Heart left ventricle (tissue), 16 donors: Measurements from ENCODE around the gene FLT4. TPM values are rescaled to one million over a fixed set of nuclear protein-coding genes. Genes with fewer than 3 reads are reported as not detected.

Experiments used
- ATAC-seq, 4 donors: fragments of 200-7000 bp; cut with Tn5 transposase; one replicate each; pipeline ENCODE4 v1.9.1; 2020 to 2022; ENCODE audit warnings: moderate library complexity in 4 of 4, mild to moderate bottlenecking in 3 of 4, moderate number of reproducible peaks in 1 of 4
- DNase-seq, 5 donors: peaks; one replicate each; pipeline ENCODE4 v3.0.0-alpha.2; 2020
- H3K27ac ChIP-seq, 12 donors: fragments of 200-600 bp; sonication (generic) in 4 of 12; one replicate each; pipeline versions ENCODE4 v1.5.0 to v1.8.0; 2016 to 2022; ENCODE audit warnings: mild to moderate bottlenecking in 2 of 12
- H3K27me3 ChIP-seq, 9 donors: fragments of 200-600 bp; sonication (generic) in 2 of 9; one replicate each; pipeline versions ENCODE4 v1.5.1 to v1.8.0; 2016 to 2022; ENCODE audit warnings: mild to moderate bottlenecking in 3 of 9
- H3K36me3 ChIP-seq, 9 donors: fragments of 200-600 bp; sonication (generic) in 2 of 9; one replicate each; pipeline versions ENCODE4 v1.5.0 to v1.8.0; 2018 to 2022; ENCODE audit warnings: mild to moderate bottlenecking in 2 of 9
- H3K4me1 ChIP-seq, 12 donors: fragments of 200-600 bp; sonication (generic) in 4 of 12; one replicate each; pipeline versions ENCODE4 v1.5.0 to v1.8.0; 2016 to 2022; ENCODE audit warnings: mild to moderate bottlenecking in 3 of 12
- H3K4me3 ChIP-seq, 12 donors: fragments of 200-600 bp; sonication (generic) in 4 of 12; one replicate each; pipeline versions ENCODE4 v1.5.0 to v1.8.0; 2017 to 2022; ENCODE audit warnings: mild to moderate bottlenecking in 9 of 12, moderate library complexity in 4 of 12
- H3K9me3 ChIP-seq, 12 donors: fragments of 200-600 bp; sonication (generic) in 4 of 12; one replicate each; pipeline versions ENCODE4 v1.5.0 to v1.8.0; 2016 to 2022; ENCODE audit warnings: mild to moderate bottlenecking in 1 of 12
- CTCF ChIP-seq, 12 donors: fragments of 200-600 bp; sonication (generic) in 4 of 12; IDR thresholded peaks; one replicate each; pipeline versions ENCODE4 v1.5.0 to v1.8.0; 2018 to 2022; ENCODE audit warnings: antibody characterized with exemption in 12 of 12, mild to moderate bottlenecking in 5 of 12
- POLR2A ChIP-seq, 2 donors: fragments of 450-650 bp; IDR thresholded peaks; one replicate each; pipeline ENCODE4 v1.6.1; 2017; ENCODE audit warnings: antibody characterized with exemption in 2 of 2, mild to moderate bottlenecking in 2 of 2, moderate library complexity in 2 of 2
- WGBS, 4 donors: extraction: QIAGEN DNeasy Blood & Tissue Kit in 2 of 4; methylation state at CpG; one replicate each; pipeline versions ENCODE4 v1.1.5 to v1.1.7; 2013 to 2018; 5-methylcytosine and 5-hydroxymethylcytosine counted together
- intact Hi-C, 10 donors: fragments of 100-400 bp; cut with DNase I; formaldehyde crosslinking; loops; one replicate each; pipeline versions ENCODE4 v1.11.1 to v1.14.2; 2022
- polyA plus RNA-seq, 2 donors: library from polyadenylated mRNA; stranded (reverse); fragments of 200-250 nt; gene quantifications; one replicate each; pipeline ENCODE4 v1.2.3, GENCODE V29; 2013
- total RNA-seq, 9 donors: library from RNA; depleted of rRNA in 2 of 9; stranded (reverse); fragments of >200 nt in 2 of 9; fragmentation: NEBNext Ultra II Directional in 3 of 9; extraction: Animal tissue kit (Norgen Biotek cat#: 25700) in 3 of 9; gene quantifications; one replicate each; pipeline versions ENCODE4 v1.1.0 to v1.2.4, GENCODE V29; 2016 to 2023
- donor health status: ischemic (EF 13 %, LVEDD 7.1; RV severe dilation, severe dysfunction).
- donor health status: healthy with polysubstance abuse.
- donor health status: DM: no; HTN: yes; CAD: no.
- donor health status: DM: no; HTN: no; CAD: no.
- donor health status: ischemic (EF 25% LVEDD 6.9; RV normal size, moderate dysfunction).
- donor health status: ischemic (EF 25% LVEDD 5.7; RV mildly dilated, moderate dysfunction).
- donor health status: healthy.
- donor health status: DM: yes; HTN: yes; CAD: no.
- donor health status: ischemic (EF 35%, LVEDD 5.7; RV mildly dilated, moderate dysfunction).
- donor health status: nonischemic (EF 11% LVEDD 7.7; RV severe dilation, severe dysfunction).
- donor health status: DM: yes; HTN: yes; CAD: no.
- donor health status: PGD.
- donor health status: ischemic (EF 29% LVEDD 5.4; RV normal size, mild dysfunction).
- donor health status: nonischemic (EF 23%, LVEDD 6.1; RV moderate dilation, normal function).

FLT4 gene
- total and polyA plus RNA-seq, 11 donors = 2.1 to 13.7 (median 6.3) TPM

- peaks cover 17 to 43% (median 37%) of the 10 kb centered on the region in 9 donors for H3K27me3 ChIP-seq
- 4 to 6% (median 5%) methylated on average over 16 to 44 of the region's 44 CpGs for WGBS, 4 donors
- DNase-seq (peak in 1 of 5 donors; percentile 43), ATAC-seq (peak in 3 of 4 donors; percentile 11 to 77 (median 14))
- TF ChIP-seq CTCF (IDR thresholded peaks at IDR 0.05) = no peak
- no peak for TF ChIP-seq POLR2A (IDR thresholded peaks at IDR 0.05)
- intact Hi-C loops = no loop called here
- H3K27ac ChIP-seq = no peak overlapping the region
- peak overlapping the region in 11 of 12 donors; percentile 7 to 50 (median 45) for H3K4me3 ChIP-seq
- H3K4me1 ChIP-seq = peaks cover 0 to 23% (median 13%) of the 10 kb centered on the region in 12 donors
- H3K9me3 ChIP-seq = peaks cover 0 to 9% (median 0%) of the 10 kb centered on the region in 12 donors
- no peaks in the 10 kb centered on the region for H3K36me3 ChIP-seq
Observed at GRCh38 chr5:180589771-180590542, 59.4 kb downstream of the FLT4 start.

GRCh38 chr5:180586870-180587269 lies 62.5 kb downstream of the FLT4 start:
- H3K27ac ChIP-seq = no peak overlapping the region
- H3K4me3 ChIP-seq = no peak overlapping the region
- no peak for ATAC-seq
- intact Hi-C loops = no loop called here
- 83 to 96% (median 93%) methylated on average over 10 of the region's 10 CpGs for WGBS, 4 donors
- H3K4me1 ChIP-seq = peaks cover 0 to 23% (median 13%) of the 10 kb centered on the region in 12 donors
- H3K27me3 ChIP-seq = peaks cover 17 to 32% (median 27%) of the 10 kb centered on the region in 9 donors
- H3K36me3 ChIP-seq = no peaks in the 10 kb centered on the region
- peak in 1 of 5 donors; percentile 33 for DNase-seq
- H3K9me3 ChIP-seq = peaks cover 0 to 9% (median 0%) of the 10 kb centered on the region in 12 donors
- TF ChIP-seq POLR2A (IDR thresholded peaks at IDR 0.05) (no peak), CTCF (IDR thresholded peaks at IDR 0.05) (no peak)

- peaks cover 0 to 9% (median 0%) of the 10 kb centered on the region in 12 donors for H3K9me3 ChIP-seq
- DNase-seq (no peak), ATAC-seq (no peak)
- H3K4me1 ChIP-seq = peaks cover 0 to 16% (median 9%) of the 10 kb centered on the region in 12 donors
- TF ChIP-seq POLR2A (IDR thresholded peaks at IDR 0.05) = no peak
- no peak for TF ChIP-seq CTCF (IDR thresholded peaks at IDR 0.05)
- peaks cover 12 to 26% (median 20%) of the 10 kb centered on the region in 9 donors for H3K27me3 ChIP-seq
- intact Hi-C loops = no loop called here
- no peaks in the 10 kb centered on the region for H3K36me3 ChIP-seq
- no peak overlapping the region for H3K27ac ChIP-seq
- H3K4me3 ChIP-seq = no peak overlapping the region
- WGBS, 4 donors = 80 to 90% (median 88%) methylated on average over 3 of the region's 3 CpGs
Observed at GRCh38 chr5:180586204-180586603, 63.2 kb downstream of the FLT4 start.

GRCh38 chr5:180583738-180584137 lies 65.7 kb downstream of the FLT4 start:
- Histone ChIP-seq H3K27ac (no peak overlapping the region), H3K27me3 (peaks cover 0 to 4% (median 0%) of the 10 kb centered on the region in 9 donors), H3K9me3 (peaks cover 0 to 9% (median 0%) of the 10 kb centered on the region in 12 donors), H3K4me3 (no peak overlapping the region), H3K36me3 (peaks cover 0 to 2% (median 0%) of the 10 kb centered on the region in 9 donors), H3K4me1 (no peaks in the 10 kb centered on the region)
- no peak for ATAC-seq
- WGBS, 4 donors = 70 to 84% (median 78%) methylated on average over 2 of the region's 2 CpGs
- DNase-seq = no peak
- intact Hi-C loops = no loop called here
- TF ChIP-seq POLR2A (IDR thresholded peaks at IDR 0.05) = no peak
- no peak for TF ChIP-seq CTCF (IDR thresholded peaks at IDR 0.05)
